Dedifferentiated amniotic fluid mesenchymal stem cell (primary cell): ENCODE measurements around the gene NEU2.

Source experiments
- DNase-seq: peaks from one replicate; pipeline ENCODE4 v3.0.0-alpha.2; 2016; ENCODE audit errors: extremely low spot score

NEU2 gene

DNA sequence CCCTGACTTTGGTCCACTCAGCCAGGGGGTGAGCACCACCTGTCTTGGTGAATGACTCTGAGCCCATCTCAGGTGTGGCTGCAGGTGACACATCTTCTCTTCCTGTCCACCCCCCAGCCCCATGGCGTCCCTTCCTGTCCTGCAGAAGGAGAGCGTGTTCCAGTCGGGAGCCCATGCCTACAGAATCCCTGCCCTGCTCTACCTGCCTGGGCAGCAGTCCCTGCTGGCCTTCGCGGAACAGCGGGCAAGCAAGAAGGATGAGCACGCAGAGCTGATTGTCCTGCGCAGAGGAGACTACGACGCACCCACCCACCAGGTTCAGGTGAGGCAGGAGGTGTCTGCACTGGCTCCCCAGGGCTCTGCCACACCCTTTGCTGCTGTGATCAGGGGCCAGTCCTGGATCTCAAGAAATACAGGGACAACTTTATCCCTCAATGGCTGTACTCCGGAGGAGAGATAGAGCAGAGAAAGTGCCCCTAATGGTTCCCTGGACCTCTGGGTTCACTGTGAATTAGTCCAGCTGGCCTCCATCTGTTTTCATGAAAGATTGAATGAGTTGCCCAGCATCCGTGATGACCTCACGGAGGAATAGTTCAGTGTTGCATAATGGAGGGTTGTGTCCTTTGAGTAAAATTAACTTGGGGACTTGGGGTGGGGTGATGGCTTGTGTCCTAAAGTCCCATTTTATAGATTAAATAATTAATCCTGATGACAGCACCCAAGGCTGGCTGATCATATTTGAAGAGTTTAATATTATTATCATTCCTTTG is at the start of gene NEU2:
TSS of gene NEU2 (plus strand) at position 122 of the 770 bp plus-strand sequence. CDS start at position 122, 0 bp downstream.
- DNase-seq, result no peak

DNA sequence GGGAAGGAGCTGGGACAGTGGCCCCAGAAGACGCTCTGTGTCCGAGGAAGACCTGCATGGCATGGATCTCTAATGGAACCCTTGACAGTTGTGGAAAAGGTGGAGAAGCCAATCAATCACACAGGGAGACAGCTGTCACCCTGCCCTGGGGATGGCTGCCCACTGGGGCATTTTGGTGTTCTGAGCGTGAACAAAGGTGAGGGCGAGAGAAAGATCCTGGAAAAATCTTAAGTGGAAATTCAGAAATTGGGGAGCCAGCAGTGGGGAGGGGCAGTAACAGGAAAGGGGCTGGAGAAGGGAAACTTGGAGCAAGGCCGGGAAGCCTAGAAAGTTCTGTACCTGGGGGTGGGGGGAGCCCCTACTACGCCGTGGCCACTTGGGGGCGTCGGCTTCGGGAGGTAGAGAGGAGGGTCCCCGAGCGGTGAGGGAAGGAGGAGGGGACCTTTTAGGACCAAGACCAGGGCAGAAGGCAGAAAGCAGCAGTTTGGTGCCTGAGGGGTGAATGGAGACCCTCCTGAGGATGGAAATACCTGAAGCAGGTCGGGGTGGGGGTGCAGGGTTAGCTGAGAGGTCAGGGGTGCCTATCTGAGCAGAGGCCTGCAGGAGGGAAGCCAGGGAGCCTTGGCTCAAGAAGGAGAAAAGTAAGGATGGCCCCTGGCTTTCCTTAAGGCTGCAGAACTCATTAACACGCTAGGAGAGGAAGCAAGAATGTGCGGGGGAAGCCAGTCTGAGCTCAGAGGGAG is 49.4 kb upstream of the NEU2 start:
- no peak for DNase-seq

DNA sequence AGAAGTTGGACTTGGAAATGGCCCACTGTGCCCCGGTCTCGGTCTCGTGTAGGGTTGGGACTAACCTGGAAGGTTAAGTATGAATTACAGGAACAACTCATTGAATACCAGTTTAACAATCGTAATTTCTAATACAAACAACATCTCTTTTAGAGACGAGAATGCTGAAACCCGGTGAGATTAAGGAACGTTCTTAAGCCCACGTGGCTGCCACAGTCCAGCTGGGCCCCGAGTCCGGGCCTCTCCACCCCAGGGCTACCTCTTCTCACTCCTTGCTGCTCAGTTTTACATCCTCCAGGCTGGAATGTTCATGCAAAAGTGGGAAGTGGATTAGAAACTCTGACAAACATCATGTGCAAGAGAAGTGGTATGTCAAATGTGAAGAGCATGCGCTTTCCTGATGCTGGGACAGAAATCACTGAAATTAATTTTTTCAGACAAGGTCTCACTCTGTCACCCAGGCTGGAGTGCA is 48.8 kb upstream of the NEU2 start:
- DNase-seq, result no peak

DNA sequence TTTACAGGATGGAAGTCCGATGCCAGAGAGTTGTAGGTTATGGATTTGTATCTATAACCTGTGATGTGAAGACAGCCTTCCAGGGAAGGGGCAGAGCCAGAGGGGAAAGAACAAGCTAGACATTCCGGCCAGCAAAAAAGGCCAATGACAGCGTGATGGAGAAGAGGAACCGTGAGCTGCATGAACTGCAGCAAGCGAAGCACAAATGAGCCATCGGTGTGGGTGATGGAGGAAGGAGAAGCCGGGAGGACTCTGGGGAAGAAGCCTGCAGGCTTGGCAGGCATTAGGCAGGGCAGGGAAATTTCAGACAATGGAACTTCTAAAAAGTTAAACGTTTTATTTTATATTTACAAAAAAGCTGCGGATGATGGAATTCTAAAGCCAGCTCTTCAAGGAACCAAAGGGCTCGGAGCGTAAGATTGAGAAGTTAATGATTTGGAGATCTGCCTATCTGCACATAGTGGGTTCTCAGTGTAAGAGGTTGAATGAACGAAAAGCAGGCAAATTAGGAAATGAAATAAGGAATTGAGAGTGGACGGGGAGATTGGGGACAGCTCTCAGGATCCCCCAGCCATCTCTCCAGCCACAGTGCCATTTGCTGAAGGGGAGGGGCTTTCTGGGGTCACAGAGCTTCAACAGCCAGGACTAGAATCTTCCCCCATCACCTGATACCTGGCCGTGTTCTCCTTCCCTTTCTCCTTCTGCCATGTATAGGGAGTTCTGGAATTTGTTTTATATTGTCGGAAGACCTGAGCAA is 47.8 kb upstream of the NEU2 start:
- no peak for DNase-seq

DNA sequence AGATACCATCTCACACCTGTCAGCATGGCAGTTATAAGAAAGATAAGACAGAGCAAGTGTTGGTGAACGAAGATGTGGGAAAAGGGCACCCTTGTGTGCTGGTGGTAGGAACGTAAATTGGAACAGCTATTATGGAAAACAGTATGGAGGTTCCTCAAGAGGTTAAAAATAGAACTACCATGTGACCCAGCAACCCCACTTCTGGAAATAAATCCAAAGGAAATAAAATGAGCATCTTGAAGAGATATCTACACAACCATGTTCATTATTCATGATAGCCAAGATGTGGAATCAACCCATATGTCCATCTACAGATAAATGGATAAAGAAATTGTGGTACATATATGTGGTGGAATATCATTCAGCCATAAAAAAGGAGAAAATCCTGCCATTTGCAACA is 46.3 kb upstream of the NEU2 start:
- no peak for DNase-seq

DNA sequence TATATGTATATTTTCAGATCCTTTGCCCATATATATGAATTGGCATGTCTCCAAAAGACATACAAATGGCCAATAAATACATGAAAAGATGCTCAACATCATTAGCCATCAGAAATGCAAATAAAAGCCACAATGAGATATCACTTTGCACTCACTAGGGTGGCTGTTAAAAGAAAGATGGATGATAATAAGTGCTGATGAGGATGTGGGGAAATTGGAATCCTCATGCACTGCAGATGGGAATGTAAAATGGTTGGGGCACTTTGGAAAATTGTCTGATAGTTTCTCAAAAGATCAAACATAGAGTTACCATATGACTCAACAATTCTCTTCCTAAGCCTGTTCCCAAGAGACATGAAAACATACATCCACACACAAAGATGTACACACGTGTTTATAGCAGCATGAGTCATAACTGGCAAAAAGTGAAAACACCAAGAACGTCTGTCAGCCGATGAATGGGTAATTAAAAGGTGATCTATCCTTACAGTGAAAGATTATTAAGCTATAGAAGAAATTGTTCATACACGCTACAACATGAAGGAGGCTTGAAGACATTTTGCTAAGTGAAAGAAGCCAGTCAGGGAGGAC is 39.1 kb upstream of the NEU2 start:
- DNase-seq, result no peak

DNA sequence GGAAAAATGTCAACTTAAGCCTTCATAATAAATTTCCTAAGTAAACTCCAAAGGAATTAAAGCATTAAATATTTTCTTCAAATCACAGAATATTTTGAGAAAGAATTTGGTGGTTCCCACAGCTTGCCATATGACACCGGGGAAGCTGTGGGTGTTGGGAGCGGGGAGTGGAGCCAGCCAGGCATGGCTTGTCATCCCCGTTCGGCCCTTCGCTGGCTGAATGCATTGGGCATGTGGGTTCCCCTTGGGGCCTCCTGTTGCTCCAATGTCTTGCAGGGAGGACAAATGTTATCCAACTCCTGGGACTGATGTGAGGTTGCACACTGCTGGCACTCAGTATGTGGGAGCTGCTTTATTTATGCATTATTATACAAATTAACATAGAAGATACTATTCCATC is 38.0 kb upstream of the NEU2 start:
- no peak for DNase-seq

DNA sequence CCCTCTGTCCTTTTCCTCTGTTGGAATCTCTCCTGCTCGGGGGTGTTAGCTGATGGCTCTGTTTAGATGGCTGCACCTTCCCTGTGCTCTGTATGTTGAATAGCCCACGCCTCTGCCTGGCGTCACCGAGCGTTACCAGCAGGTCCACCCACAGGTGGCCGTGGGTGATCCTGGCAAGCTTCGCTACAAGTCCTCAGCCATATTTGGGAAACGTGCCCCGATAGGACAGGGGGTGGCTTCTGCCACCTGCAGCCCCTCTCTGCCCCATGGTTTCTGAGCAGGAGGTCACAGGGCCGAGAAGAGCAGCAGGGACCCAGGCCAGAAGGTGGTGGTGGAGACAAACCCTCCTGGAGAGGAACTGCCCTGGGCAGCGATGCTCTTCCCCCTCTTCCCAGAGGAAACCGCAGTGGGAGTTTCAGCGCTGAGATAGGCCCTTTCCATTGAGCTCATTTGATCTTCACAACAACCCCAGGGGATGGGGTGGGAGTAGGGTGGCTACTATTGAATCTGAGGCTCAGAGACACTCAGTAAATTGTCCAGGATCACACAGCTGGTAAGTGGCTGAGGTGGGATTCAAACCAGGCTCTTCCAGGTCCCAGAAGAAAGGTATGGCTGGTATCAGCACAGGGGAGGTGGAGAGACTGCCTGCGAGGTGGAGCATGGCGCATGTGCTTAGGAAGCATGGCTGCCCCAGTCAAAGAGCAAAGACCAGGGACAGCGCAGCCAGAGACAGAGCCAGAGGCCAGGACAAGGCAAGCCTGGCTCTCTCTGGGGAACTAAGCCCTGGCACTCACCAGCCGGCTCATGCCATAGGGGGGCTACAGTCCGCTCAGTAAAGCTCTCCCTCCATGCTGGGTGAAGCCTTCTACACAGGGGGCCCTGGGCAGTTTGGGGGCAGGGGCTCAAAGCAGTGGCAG is 34.5 kb upstream of the NEU2 start:
- no peak for DNase-seq

DNA sequence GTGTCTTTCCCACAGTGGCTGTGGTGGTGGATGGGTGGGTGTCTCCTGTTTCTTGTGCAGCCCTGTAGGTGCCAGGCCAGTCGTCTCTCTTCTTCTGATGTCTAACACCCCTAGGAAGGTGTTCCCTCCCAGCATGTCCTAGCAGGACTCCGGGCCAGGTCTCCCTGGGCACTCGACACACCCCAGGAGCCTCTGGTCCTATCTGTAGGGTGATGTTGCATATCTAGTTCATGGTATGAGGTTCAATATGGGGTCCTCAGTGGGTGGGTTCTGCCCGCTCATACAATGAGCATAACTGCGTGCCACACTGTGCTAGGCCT is 33.8 kb upstream of the NEU2 start:
- no peak for DNase-seq

DNA sequence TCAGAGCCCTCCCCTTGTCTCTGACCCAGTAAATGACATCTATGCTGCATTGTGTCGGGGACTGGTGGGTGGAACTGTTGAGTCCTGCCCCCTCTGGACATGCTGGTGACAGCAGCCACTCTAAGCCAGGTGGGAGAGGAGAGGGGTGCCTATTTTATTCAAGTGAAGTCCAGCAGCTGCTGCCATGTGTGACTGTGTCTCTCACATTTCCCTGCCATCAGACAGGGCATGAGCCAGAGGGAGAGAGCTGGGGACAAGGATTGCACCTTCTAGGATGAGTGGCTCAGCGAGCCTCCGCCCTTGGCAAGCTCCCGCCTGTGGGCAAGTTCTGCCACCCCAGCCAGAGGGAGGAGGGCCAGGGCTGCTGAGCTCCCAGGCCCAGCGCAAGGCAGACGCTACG is 33.1 kb upstream of the NEU2 start:
- DNase-seq, result no peak

DNA sequence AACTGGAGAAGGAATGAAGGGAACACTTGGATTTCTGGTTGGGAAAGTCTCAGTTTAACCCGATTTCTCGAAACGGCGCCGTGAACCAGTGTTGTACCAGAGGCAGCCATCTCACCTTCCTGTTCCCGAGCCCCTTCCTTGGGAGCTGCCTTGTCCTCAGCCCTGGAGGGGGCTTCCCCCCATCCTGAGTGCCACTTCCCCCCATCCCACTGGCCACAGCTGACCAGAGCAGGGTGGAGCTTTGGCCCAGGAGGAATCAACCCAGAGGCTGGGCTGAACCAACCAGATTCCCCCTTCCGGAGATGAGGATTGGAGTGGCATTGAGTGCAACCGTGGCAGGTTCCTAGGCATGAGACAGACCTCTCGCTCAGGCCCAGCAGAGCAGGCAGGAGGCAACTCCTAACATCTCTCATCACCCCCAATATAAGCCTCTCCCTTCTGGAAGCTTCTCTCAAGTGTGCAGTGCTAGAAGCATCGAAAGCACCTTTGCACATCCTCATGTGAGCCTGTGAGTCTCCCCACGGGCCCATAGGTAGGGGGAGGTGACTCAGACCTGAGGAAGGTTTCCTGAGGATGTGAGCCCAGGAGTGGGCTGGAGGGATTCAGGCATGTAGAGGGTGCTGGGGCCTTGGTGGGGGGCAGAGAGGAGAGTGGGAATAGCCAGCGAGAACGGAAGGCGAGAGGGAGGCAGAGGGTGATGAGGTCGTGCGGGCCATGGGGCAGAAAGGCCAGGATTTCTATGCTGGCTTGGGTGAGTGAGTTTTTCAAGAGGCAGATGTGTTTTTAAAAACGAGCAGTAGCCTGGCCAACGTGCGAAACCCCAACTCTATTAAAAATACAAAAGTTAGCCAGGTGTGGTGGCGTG is 31.4 kb upstream of the NEU2 start:
- no peak for DNase-seq

DNA sequence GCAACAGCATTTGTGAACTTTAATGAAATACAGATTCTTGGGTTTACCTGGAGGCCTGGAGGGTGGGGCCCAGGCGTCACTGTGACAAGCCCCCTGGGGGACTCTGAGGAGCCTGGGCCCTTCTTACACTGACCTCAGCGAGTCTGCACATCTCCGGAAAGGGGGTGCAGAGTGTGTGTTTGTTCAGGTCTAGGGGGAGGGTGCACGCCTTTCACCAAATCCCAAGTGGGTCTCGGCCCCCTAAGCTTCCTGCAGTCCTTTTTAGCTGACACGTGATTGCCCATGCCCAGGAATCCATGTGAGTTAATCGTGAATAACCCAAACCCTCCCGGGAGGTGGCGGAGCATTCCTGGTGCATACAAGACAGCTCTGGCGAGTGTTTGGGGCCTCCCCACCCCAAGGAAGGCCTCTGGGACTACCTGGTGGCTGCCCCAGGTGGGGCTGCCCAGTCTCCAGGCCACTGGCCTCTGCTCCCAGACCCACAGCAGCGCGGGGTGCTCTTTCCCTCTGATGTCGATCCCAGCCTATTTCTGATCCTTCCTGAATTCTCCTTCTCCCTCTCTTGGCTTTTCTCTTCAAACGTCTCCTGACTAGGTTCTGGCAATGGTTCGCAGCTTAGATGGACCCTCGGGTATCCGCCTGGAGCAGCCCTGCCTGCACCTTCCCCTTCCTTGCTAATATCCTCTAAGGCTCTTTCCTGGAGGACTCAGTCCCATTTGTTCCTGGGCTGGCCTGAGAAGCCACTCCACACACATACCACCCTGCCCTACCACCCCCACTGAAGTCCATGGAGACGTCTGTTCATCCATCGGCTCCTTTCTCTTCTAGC is 29.4 kb upstream of the NEU2 start:
- DNase-seq, result no peak

DNA sequence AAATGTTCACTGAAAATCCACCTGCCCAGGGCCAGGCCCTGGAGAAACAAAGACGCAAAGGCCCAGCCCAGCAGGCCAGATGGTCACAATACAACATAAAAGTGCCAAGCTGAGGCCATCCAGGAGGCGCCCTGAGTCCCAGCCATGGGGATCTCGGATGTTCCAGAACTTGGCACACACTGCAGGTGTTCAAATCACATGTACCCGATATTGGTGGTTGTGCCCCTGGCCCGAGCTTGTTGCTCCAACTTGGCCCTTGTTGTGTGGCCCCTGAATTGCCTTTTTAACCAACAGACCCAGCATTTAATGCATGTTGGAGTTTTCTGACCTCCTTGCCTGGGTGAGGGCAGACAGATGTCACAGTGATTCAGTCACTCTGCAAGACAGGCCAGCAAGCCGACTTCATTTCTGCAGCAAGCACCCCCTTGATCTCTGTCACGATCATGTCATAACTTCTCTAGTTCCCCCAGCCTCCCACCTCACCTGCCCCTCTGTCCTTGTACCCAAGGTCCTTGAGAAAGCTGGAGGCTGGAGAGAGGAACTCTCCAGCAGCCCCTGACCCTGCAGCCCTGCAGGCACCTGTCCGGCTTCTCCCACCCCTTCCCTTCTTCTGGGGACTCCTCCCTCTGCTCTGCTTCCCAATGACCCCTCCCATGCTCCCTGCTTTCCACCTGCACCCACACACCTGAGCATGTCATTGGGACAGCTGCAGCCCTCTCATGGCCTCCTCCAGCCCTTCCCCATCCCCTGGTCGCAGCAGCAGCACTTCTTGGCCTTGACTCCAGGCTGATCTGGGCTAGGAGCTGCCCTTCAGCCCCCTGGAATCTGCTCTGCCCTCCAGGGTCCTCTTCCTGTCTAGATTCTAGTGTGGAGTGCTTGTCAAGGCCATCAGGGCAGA is 28.6 kb upstream of the NEU2 start:
- no peak for DNase-seq

DNA sequence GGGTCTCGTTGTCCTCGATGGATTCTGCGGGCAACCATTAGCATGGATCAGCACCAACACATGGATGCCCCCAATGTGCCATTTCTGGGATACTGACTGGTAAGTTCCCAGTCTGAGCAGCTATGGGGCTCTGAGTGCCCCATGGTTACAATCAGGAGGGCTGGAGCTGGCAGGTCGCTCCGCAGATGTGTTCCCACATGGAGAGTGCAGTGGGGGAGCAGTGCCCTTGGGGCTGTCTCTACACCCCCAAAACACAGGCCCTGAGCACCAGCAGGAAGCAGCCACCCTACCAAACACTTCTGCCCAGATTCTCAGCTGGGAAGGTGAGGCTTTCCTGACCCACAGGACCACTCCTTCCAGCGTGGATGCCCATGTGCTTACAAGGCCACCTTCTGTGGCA is 27.4 kb upstream of the NEU2 start:
- no peak for DNase-seq

DNA sequence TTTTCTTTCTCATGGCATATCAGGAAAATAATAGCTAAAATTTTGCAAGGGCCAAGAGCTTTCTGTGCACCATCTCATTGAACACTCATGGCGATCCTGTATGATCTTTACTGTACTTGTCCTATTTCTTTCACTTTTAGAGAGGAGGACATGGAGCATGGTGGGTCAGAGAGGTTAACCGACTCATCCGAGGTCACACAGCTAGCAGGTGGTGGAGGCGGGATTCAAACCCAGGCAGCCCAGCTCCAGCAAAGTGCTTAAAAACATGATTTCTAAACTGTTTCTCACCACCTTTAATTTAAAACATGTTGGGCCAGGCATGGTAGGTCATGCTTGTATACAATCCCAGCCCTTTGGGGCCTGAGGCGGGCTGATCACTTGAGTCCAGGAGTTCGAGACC is 25.8 kb upstream of the NEU2 start:
- DNase-seq, result no peak

DNA sequence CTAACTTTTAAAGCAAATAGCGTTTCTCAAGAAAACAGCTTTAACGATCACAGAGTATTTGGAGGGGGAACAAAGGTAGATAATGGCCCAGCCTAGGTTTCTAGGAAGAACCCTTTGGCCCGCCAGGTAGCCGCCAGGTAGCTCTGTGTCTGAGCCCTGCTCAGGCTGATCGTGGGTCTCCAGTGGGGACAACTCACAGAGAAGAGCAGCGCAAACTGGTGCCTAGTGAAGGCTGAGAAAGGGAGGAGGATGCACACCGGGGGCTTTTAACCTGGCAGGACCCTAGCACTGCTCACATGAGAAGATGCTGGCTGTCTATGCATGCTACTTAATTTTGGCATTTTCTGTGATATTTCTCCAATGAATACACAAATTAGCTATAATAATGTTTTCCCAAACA is 25.2 kb upstream of the NEU2 start:
- no peak for DNase-seq

DNA sequence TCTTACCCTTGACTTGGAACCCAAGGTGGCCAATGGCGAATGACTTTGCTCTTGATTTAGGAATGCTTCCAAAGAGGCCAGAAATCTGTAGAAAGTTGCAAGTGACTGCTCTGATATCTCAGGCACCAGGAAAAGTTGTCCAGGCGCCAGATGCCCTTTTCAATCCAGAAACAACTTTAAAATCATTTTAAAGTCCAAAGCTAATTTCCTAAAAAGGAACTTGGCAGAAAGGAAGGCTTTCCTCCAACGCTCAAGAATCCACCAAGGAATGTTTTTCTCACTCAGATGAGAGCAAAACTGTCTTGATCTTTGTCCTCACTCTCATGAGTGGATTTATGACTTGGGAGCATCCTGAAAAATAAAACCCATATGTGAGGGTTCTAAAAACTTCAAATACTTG is 24.7 kb upstream of the NEU2 start:
- DNase-seq, result no peak

DNA sequence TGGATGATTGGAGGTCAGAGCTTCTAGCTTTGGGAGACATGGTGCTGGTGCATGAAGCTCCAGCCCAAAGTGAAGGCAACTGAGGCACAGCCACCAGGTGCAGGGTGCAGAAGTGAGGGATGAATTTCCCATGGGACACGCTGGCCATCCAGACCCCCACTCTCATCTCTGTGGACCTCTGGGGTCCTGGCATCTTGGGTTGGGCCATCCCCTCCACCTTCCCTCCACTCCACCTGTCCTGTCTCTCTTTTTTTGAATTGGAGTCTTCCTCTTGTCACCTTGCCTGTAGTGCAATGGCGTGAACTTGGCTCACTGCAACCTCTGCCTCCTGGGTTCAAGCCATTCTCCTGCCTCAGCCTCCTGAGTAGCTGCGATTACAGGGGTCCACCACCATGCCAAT is 22.8 kb upstream of the NEU2 start:
- DNase-seq, result no peak
